ENCODE data around the gene GRHL3.

Gene GRHL3

GRCh38 chr1:24293392-24294227 is 25.5 kb upstream of the GRHL3 start:
- no peak for DNase-seq (ENCODE audit: low spot score)

GRCh38 chr1:24294228-24294672 is 24.9 kb upstream of the GRHL3 start:
- DNase-seq (ENCODE audit: low spot score): peak; percentile 88

GRCh38 chr1:24294716-24295371 is 24.3 kb upstream of the GRHL3 start:
- peak; percentile 87 for DNase-seq (ENCODE audit: low spot score)

- DNase-seq (ENCODE audit: low spot score): no peak
Measured at GRCh38 chr1:24295535-24295934, 23.6 kb upstream of the GRHL3 start.

- DNase-seq (ENCODE audit: low spot score): no peak
Measured at GRCh38 chr1:24297187-24297851, 21.8 kb upstream of the GRHL3 start.

GRCh38 chr1:24297852-24298232 is 21.3 kb upstream of the GRHL3 start:
- DNase-seq (ENCODE audit: low spot score): no peak

GRCh38 chr1:24298606-24299005 is 20.6 kb upstream of the GRHL3 start:
- DNase-seq (ENCODE audit: low spot score): no peak

GRCh38 chr1:24299901-24300300 is 19.3 kb upstream of the GRHL3 start:
- DNase-seq (ENCODE audit: low spot score): no peak

- no peak for DNase-seq (ENCODE audit: low spot score)
Measured at GRCh38 chr1:24300971-24301784, 18.0 kb upstream of the GRHL3 start.

GRCh38 chr1:24301785-24302175 is 17.4 kb upstream of the GRHL3 start:
- DNase-seq (ENCODE audit: low spot score): peak; percentile 49

GRCh38 chr1:24302209-24302611 is 16.9 kb upstream of the GRHL3 start:
- no peak for DNase-seq (ENCODE audit: low spot score)

- DNase-seq (ENCODE audit: low spot score): no peak
Measured at GRCh38 chr1:24303600-24303999, 15.6 kb upstream of the GRHL3 start.

GRCh38 chr1:24304763-24305162 is 14.4 kb upstream of the GRHL3 start:
- DNase-seq (ENCODE audit: low spot score): no peak

GRCh38 chr1:24308365-24309015 is 10.7 kb upstream of the GRHL3 start:
- DNase-seq (ENCODE audit: low spot score): peak; percentile 44

- DNase-seq (ENCODE audit: low spot score): peak; percentile 18
Measured at GRCh38 chr1:24309762-24310485, 9.2 kb upstream of the GRHL3 start.

GRCh38 chr1:24311234-24311633 is 7.9 kb upstream of the GRHL3 start:
- DNase-seq (ENCODE audit: low spot score): no peak

- no peak for DNase-seq (ENCODE audit: low spot score)
Measured at GRCh38 chr1:24311741-24312140, 7.4 kb upstream of the GRHL3 start.

GRCh38 chr1:24315391-24315790 is 3.8 kb upstream of the GRHL3 start:
- peak; percentile 33 for DNase-seq (ENCODE audit: low spot score)

GRCh38 chr1:24316645-24317044 is 2.5 kb upstream of the GRHL3 start:
- no peak for DNase-seq (ENCODE audit: low spot score)

GRCh38 chr1:24317081-24317480 is 2.1 kb upstream of the GRHL3 start:
- no peak for DNase-seq (ENCODE audit: low spot score)
